ENCODE measurements around the gene DAZAP1.

The DAZAP1 gene

GRCh38 chr19:1395194-1396018 lies 12.0 kb upstream of the DAZAP1 start:
- Histone ChIP-seq H3K9me3 (ENCODE audit: control insufficient read depth, low read length) (no peaks in the 10 kb centered on the region), H3K4me1 (ENCODE audit: control insufficient read depth, insufficient read depth, low read length) (peaks cover 7% of the 10 kb centered on the region), H3K4me3 (ENCODE audit: insufficient read depth, low read depth, low read length) (no peak overlapping the region), H3K27ac (ENCODE audit: insufficient read depth, low read depth, low read length, poor library complexity, severe bottlenecking) (no peak overlapping the region), H3K27me3 (ENCODE audit: control insufficient read depth, insufficient read depth, low read length, poor library complexity, severe bottlenecking) (no peaks in the 10 kb centered on the region), H3K36me3 (ENCODE audit: control insufficient read depth, insufficient read depth, low read length) (peaks cover 9% of the 10 kb centered on the region)
- 93% methylated on average over 52 of the region's 52 CpGs for WGBS, 2 experiments

- peaks cover 4% of the 10 kb centered on the region for H3K27me3 ChIP-seq (ENCODE audit: control insufficient read depth, insufficient read depth, low read length, poor library complexity, severe bottlenecking)
- H3K9me3 ChIP-seq (ENCODE audit: control insufficient read depth, low read length) = no peaks in the 10 kb centered on the region
- H3K27ac ChIP-seq (ENCODE audit: insufficient read depth, low read depth, low read length, poor library complexity, severe bottlenecking) = no peak overlapping the region
- peaks cover 9% of the 10 kb centered on the region for H3K36me3 ChIP-seq (ENCODE audit: control insufficient read depth, insufficient read depth, low read length)
- peaks cover 7% of the 10 kb centered on the region for H3K4me1 ChIP-seq (ENCODE audit: control insufficient read depth, insufficient read depth, low read length)
- no peak overlapping the region for H3K4me3 ChIP-seq (ENCODE audit: insufficient read depth, low read depth, low read length)
- WGBS, 2 experiments = 84 to 85% methylated on average over 25 of the region's 25 CpGs
Observed at GRCh38 chr19:1396019-1396767, 11.2 kb upstream of the DAZAP1 start.

DNA sequence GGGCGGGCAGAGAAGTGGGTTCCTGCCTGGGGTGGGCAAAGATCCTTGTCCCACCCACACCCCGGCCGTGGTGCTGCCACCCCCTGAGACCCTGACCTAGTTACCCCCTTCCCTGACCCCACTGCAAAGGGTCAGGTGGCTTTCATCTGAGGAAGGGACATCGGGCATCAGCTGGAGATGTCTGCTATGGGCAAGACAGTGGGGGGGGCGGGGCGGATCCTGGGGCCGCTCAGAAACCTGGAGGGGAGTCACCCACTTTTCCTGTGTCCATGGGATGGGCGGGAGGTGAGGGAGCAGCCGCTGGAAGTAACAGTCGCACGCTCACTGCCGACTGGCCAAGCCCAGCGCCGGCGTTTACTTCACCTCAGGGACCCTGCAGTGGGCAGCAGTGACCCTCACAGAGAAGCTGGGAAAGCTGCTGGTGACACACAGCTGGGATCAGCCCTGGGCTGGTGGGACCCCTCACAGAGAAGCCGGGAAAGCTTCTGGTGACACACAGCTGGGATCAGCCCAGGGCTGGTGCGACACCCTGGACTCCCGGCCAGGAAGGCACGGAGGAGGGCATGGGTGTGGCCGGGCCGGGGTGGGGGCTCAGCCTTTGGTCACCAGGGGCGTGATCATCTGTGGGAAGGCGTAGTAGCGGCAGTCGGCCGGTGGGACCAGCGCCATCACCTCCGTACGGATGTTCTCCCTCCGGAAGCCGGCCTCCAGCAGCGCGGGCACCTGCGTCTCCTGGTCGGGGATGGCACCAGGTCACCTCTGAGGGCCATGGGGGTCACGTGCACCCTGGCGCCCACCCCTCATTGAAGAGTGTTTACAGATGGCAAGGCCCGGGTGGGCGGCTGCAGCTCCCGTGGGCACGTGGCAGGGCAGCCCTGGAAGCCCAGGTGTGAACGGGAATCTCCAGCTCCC lies 10.4 kb upstream of the DAZAP1 start:
- Histone ChIP-seq H3K27ac (ENCODE audit: insufficient read depth, low read depth, low read length, poor library complexity, severe bottlenecking) (no peak overlapping the region), H3K4me1 (ENCODE audit: control insufficient read depth, insufficient read depth, low read length) (peaks cover 7% of the 10 kb centered on the region), H3K27me3 (ENCODE audit: control insufficient read depth, insufficient read depth, low read length, poor library complexity, severe bottlenecking) (peaks cover 4% of the 10 kb centered on the region), H3K9me3 (ENCODE audit: control insufficient read depth, low read length) (no peaks in the 10 kb centered on the region), H3K4me3 (ENCODE audit: insufficient read depth, low read depth, low read length) (no peak overlapping the region), H3K36me3 (ENCODE audit: control insufficient read depth, insufficient read depth, low read length) (peaks cover 9% of the 10 kb centered on the region)
- WGBS, 2 experiments = 90% methylated on average over 42 of the region's 42 CpGs

DNA sequence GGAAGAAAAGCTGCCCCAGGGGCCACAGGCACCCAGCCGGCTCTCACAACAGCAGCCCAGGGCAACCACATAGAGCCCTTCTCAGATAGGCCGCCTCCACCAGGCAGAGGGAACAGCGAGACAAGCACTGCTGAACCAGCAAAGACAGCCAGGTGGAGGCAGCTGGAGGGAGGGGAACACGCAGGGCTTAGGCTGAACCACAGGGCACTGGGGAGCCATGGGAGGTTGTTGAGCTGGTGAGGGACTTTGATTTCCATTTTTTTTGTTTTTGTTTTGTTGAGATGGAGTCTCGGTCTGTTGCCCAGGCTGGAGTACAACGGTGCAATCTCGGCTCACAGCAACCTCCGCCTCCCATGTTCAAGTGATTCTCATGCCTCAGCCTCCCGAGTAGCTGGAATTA lies 9.5 kb upstream of the DAZAP1 start:
- no peak overlapping the region for H3K4me3 ChIP-seq (ENCODE audit: insufficient read depth, low read depth, low read length)
- peaks cover 7% of the 10 kb centered on the region for H3K4me1 ChIP-seq (ENCODE audit: control insufficient read depth, insufficient read depth, low read length)
- 91% methylated on average over 9 of the region's 9 CpGs for WGBS, 2 experiments
- peaks cover 4% of the 10 kb centered on the region for H3K27me3 ChIP-seq (ENCODE audit: control insufficient read depth, insufficient read depth, low read length, poor library complexity, severe bottlenecking)
- no peaks in the 10 kb centered on the region for H3K9me3 ChIP-seq (ENCODE audit: control insufficient read depth, low read length)
- H3K27ac ChIP-seq (ENCODE audit: insufficient read depth, low read depth, low read length, poor library complexity, severe bottlenecking) = no peak overlapping the region
- H3K36me3 ChIP-seq (ENCODE audit: control insufficient read depth, insufficient read depth, low read length) = peaks cover 2% of the 10 kb centered on the region

- WGBS, 2 experiments = 94 to 95% methylated on average over 19 of the region's 19 CpGs
- Histone ChIP-seq H3K4me1 (ENCODE audit: control insufficient read depth, insufficient read depth, low read length) (peaks cover 7% of the 10 kb centered on the region), H3K27ac (ENCODE audit: insufficient read depth, low read depth, low read length, poor library complexity, severe bottlenecking) (no peak overlapping the region), H3K4me3 (ENCODE audit: insufficient read depth, low read depth, low read length) (no peak overlapping the region), H3K9me3 (ENCODE audit: control insufficient read depth, low read length) (no peaks in the 10 kb centered on the region), H3K27me3 (ENCODE audit: control insufficient read depth, insufficient read depth, low read length, poor library complexity, severe bottlenecking) (peaks cover 4% of the 10 kb centered on the region), H3K36me3 (ENCODE audit: control insufficient read depth, insufficient read depth, low read length) (no peaks in the 10 kb centered on the region)
Observed at GRCh38 chr19:1399079-1399478, 8.3 kb upstream of the DAZAP1 start.

DNA sequence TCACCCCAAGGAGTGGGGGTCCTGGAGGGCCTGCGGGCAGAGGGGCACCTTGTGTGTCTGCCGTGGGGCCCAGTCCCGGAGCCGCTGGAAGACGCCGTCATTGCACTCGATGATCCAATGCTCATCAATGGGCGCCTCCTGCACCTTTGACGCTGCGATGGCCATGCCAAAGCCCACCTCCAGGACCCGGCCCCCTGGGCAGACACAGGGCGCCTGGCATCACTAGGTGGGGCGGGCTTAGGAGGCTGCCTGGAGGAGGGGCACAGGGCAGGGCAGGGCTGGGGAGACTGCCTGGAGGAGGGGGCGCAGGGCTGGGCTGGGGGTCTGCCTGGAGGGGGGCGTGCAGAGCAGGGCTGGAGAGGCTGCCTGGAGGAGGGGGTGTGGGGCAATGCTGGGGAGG lies 7.6 kb upstream of the DAZAP1 start:
- Histone ChIP-seq H3K4me1 (ENCODE audit: control insufficient read depth, insufficient read depth, low read length) (peaks cover 7% of the 10 kb centered on the region), H3K36me3 (ENCODE audit: control insufficient read depth, insufficient read depth, low read length) (no peaks in the 10 kb centered on the region), H3K4me3 (ENCODE audit: insufficient read depth, low read depth, low read length) (no peak overlapping the region), H3K27ac (ENCODE audit: insufficient read depth, low read depth, low read length, poor library complexity, severe bottlenecking) (no peak overlapping the region), H3K9me3 (ENCODE audit: control insufficient read depth, low read length) (no peaks in the 10 kb centered on the region), H3K27me3 (ENCODE audit: control insufficient read depth, insufficient read depth, low read length, poor library complexity, severe bottlenecking) (peaks cover 4% of the 10 kb centered on the region)
- 95 to 96% methylated on average over 15 of the region's 15 CpGs for WGBS, 2 experiments

DNA sequence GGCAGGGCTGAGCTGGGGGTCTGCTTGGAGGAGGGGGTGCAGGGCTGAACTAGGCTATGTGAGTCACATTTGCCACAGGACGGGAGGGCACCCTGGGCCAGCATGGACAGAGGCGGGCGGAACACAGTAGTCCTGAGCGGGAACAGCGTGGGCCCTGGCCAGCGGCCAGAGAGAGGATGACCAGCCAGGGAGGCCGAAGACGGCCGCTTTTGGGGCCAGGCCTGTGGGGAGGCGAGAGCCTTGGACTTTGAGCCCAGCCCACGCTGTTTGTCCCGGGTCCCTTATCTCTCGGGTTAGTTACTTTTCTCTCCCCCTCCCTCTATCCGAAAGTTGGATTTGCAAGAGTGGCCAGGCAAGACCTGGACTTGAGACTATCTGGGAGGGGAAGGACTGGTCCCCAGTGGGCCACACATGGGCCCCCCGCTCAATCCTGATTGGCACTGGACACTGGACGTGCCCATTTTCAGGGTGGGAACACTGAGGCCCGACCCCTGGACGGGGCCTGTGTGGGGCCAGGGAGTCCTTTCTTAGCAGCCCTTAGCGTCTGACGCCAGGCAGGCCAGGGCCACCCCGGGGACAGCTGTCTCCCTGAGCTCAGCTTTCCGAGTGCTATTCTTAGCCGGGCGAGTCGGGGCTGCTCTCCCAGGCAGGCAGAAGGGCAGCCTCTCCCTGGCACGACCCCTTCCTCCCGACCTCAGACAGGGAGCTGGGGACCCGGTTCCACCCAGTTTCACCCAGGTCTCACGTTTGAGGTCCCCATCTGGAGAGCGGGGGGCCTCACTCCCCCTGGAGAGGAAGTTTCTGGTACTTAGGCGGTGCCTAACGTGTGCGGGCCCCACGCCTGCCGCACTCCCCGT lies 6.9 kb upstream of the DAZAP1 start:
- Histone ChIP-seq H3K36me3 (ENCODE audit: control insufficient read depth, insufficient read depth, low read length) (no peaks in the 10 kb centered on the region), H3K9me3 (ENCODE audit: control insufficient read depth, low read length) (no peaks in the 10 kb centered on the region), H3K27me3 (ENCODE audit: control insufficient read depth, insufficient read depth, low read length, poor library complexity, severe bottlenecking) (peaks cover 4% of the 10 kb centered on the region), H3K27ac (ENCODE audit: insufficient read depth, low read depth, low read length, poor library complexity, severe bottlenecking) (no peak overlapping the region), H3K4me3 (ENCODE audit: insufficient read depth, low read depth, low read length) (peak overlapping the region; percentile 68), H3K4me1 (ENCODE audit: control insufficient read depth, insufficient read depth, low read length) (peaks cover 7% of the 10 kb centered on the region)
- 58% methylated on average over 36 of the region's 36 CpGs for WGBS, 2 experiments

GRCh38 chr19:1401138-1401888 lies 6.1 kb upstream of the DAZAP1 start, which contains the start of gene GAMT:
GAMT (minus strand) TSS chr19:1401542; CDS start chr19:1401476, 66 bp downstream.
- Histone ChIP-seq H3K36me3 (ENCODE audit: control insufficient read depth, insufficient read depth, low read length) (no peaks in the 10 kb centered on the region), H3K27ac (ENCODE audit: insufficient read depth, low read depth, low read length, poor library complexity, severe bottlenecking) (no peak within 1 kb of the TSS), H3K27me3 (ENCODE audit: control insufficient read depth, insufficient read depth, low read length, poor library complexity, severe bottlenecking) (peaks cover 4% of the 10 kb centered on the region), H3K4me3 (ENCODE audit: insufficient read depth, low read depth, low read length) (peak within 1 kb of the TSS; percentile 68), H3K9me3 (ENCODE audit: control insufficient read depth, low read length) (no peaks in the 10 kb centered on the region), H3K4me1 (ENCODE audit: control insufficient read depth, insufficient read depth, low read length) (peaks cover 4% of the 10 kb centered on the region)
- WGBS, 2 experiments = 3% methylated on average over 87 of the region's 87 CpGs

DNA sequence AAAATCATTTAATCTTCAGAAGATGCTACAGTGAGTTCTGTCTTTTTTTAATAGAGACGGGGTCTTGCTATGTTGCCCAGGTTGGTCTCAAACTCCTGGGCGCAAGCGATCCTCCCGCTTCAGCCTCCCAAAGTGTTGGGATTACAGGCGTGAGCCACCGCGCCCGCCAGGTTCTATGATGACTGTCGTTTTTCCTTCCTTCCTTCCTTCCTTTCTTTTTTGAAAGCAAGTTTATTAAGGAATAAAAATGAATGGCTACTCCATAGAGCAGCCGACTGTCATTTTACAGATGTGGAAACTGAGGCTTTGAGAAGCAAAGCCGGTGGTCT lies 5.5 kb upstream of the DAZAP1 start:
- Histone ChIP-seq H3K27ac (ENCODE audit: insufficient read depth, low read depth, low read length, poor library complexity, severe bottlenecking) (no peak overlapping the region), H3K27me3 (ENCODE audit: control insufficient read depth, insufficient read depth, low read length, poor library complexity, severe bottlenecking) (peaks cover 4% of the 10 kb centered on the region), H3K4me1 (ENCODE audit: control insufficient read depth, insufficient read depth, low read length) (no peaks in the 10 kb centered on the region), H3K36me3 (ENCODE audit: control insufficient read depth, insufficient read depth, low read length) (no peaks in the 10 kb centered on the region), H3K4me3 (ENCODE audit: insufficient read depth, low read depth, low read length) (peak overlapping the region; percentile 68), H3K9me3 (ENCODE audit: control insufficient read depth, low read length) (no peaks in the 10 kb centered on the region)
- 86 to 88% methylated on average over 11 of the region's 11 CpGs for WGBS, 2 experiments
